PC-9 (cell line): ENCODE measurements around the gene ZBTB6. TPM values are rescaled to one million over a fixed set of nuclear protein-coding genes. Genes with fewer than 3 reads are reported as not detected.

Experiments used
- BruUV-seq: library from RNA; stranded (reverse); fragments of 400-500 nt; replicated peaks from 2 replicates; lab custom pipeline; 2021; lab: Mats Ljungman, UMichigan
- CTCF ChIA-PET: fragments of 300-600 bp; sonication (Branson Sonifier 250); formaldehyde crosslinking; loops from one replicate; lab custom pipeline; 2022; ENCODE audit warnings: antibody characterized with exemption; lab: Charles Lee
- POLR2A ChIA-PET: fragments of 300-600 bp; sonication (Branson Sonifier 250); formaldehyde crosslinking; loops from one replicate; lab custom pipeline; 2022; ENCODE audit warnings: antibody characterized with exemption; ENCODE audit not compliant: unreplicated experiment; lab: Charles Lee
- DNase-seq, 2 experiments: peaks; one replicate each; pipeline versions ENCODE4 v3.0.0 to v3.0.0-alpha.2; 2015 to 2022; ENCODE audit warnings: mixed read lengths in 1 of 2
- H2AFZ ChIP-seq: fragments of 200-600 bp; sonication (generic); 2 replicates; pipeline ENCODE4 v1.8.1; 2017; ENCODE audit warnings: antibody characterized with exemption
- H3F3A ChIP-seq: fragments of 200-600 bp; sonication (generic); 2 replicates; pipeline ENCODE4 v1.8.1; 2017; ENCODE audit warnings: antibody characterized with exemption, mild to moderate bottlenecking, low read depth; ENCODE audit not compliant: insufficient read depth
- H3K27ac ChIP-seq: fragments of 200-600 bp; sonication (generic); 2 replicates; pipeline ENCODE4 v1.6.1; 2016; ENCODE audit warnings: mixed run types
- H3K27me3 ChIP-seq: fragments of 200-600 bp; sonication (generic); 2 replicates; pipeline ENCODE4 v1.6.1; 2016; ENCODE audit warnings: low read depth, mixed run types; ENCODE audit not compliant: insufficient read depth
- H3K36me3 ChIP-seq: fragments of 200-600 bp; sonication (generic); 2 replicates; pipeline ENCODE4 v1.6.1; 2016; ENCODE audit warnings: low read depth, mixed run types
- H3K4me1 ChIP-seq: fragments of 200-600 bp; sonication (generic); replicated peaks from 2 replicates; pipeline ENCODE4 v1.6.1; 2016; ENCODE audit warnings: mixed run types; ENCODE audit not compliant: insufficient read depth
- H3K4me2 ChIP-seq: fragments of 200-600 bp; sonication (generic); 2 replicates; pipeline ENCODE4 v1.6.1; 2017; ENCODE audit warnings: mixed run types
- H3K4me3 ChIP-seq: fragments of 200-600 bp; sonication (generic); 2 replicates; pipeline ENCODE4 v1.6.1; 2016; ENCODE audit warnings: mixed run types
- H3K79me2 ChIP-seq: fragments of 200-600 bp; sonication (generic); 2 replicates; pipeline ENCODE4 v1.6.1; 2017; ENCODE audit warnings: low read depth, mixed run types
- H3K9me2 ChIP-seq: fragments of 200-600 bp; sonication (generic); 2 replicates; pipeline ENCODE4 v1.8.1; 2017; ENCODE audit warnings: mild to moderate bottlenecking; ENCODE audit not compliant: insufficient read depth
- H3K9me3 ChIP-seq: fragments of 200-600 bp; sonication (generic); 2 replicates; pipeline ENCODE4 v1.8.1; 2016; ENCODE audit warnings: low read depth; ENCODE audit not compliant: insufficient read depth
- H4K20me1 ChIP-seq: fragments of 200-600 bp; sonication (generic); 2 replicates; pipeline ENCODE4 v1.8.1; 2017; ENCODE audit not compliant: insufficient read depth
- CTCF ChIP-seq: fragments of 200-600 bp; sonication (generic); conservative IDR thresholded peaks from 2 replicates; pipeline ENCODE4 v1.6.1; 2017; ENCODE audit warnings: mixed run types, antibody characterized with exemption, mild to moderate bottlenecking, moderate library complexity
- EZH2 ChIP-seq: fragments of 200-600 bp; sonication (generic); IDR thresholded peaks from 2 replicates; pipeline ENCODE4 v1.8.0; 2017; ENCODE audit warnings: antibody characterized with exemption, low read depth
- intact Hi-C: fragments of 100-400 bp; cut with micrococcal nuclease; formaldehyde crosslinking; loops from one replicate; pipeline ENCODE4 v1.10.0; 2022; ENCODE audit not compliant: unreplicated experiment
- total RNA-seq: library from RNA; stranded (reverse); gene quantifications from 2 replicates; pipeline ENCODE4 v1.2.3, GENCODE V29; 2021

Gene ZBTB6
- total RNA-seq, 1 experiment from 2014 or later, result 8.7 TPM

DNA sequence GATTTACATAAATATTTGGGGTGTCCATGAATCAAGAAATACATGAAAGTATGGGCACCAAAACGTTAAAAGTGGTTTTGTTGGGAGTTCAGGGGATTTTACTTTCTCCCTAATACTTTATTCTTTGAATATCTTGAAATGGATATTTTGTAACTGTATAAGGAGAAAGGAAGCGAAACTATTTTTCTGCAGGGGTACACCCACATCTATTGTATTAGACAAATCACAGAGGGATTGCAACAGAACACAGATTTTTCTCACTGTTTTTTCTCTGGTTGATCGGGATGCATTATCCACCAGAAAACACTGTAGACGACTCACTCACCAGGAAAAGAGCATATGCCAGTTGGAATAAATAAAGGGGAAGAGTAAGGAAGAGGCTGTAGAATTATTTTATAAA is 26.5 kb upstream of the ZBTB6 start:
- Histone ChIP-seq H3K9me2 (no peaks in the 10 kb centered on the region), H3K4me2 (no peak overlapping the region; the same call in 1 of the 2 replicates), H3K79me2 (peaks cover 46% of the 10 kb centered on the region), H2AFZ (no peak overlapping the region), H3K4me3 (no peak overlapping the region), H3F3A (peaks cover 16% of the 10 kb centered on the region; the same call in 1 of the 2 replicates), H3K4me1 (peaks cover 20% of the 10 kb centered on the region), H4K20me1 (peaks cover 36% of the 10 kb centered on the region), H3K27me3 (no peaks in the 10 kb centered on the region), H3K27ac (peak overlapping the region; percentile 38), H3K9me3 (no peaks in the 10 kb centered on the region), H3K36me3 (no peaks in the 10 kb centered on the region)
- DNase-seq, result no peak
- intact Hi-C loops, result no loop called here
- TF ChIP-seq CTCF (no peak), EZH2 (no peak)
- POLR2A ChIA-PET, result no interaction called here
- BruUV-seq, result no TSS peak
- CTCF ChIA-PET, result no interaction called here

DNA sequence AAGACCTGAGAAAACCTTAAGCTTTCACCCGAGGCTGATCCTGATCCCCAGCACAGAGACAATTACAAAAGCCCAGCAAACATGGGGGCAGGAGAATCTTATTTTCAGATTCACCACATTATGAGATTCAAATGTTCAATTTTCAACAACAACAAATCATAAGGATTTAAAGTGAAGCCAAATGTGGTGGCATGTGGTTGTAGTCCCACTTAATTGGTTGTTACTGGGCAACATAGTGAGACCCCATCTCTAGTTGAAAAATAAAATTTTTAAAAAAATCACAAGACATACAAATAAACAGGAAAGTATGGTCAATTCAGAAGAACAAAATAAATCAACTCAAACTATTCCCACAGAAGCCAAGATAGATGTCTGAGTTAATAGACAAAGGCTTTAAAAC is 23.8 kb upstream of the ZBTB6 start:
- TF ChIP-seq EZH2 (no peak), CTCF (no peak)
- peaks cover 42% of the 10 kb centered on the region for H3K79me2 ChIP-seq
- no TSS peak for BruUV-seq
- no peak overlapping the region for H2AFZ ChIP-seq
- no peaks in the 10 kb centered on the region for H3K27me3 ChIP-seq
- no peaks in the 10 kb centered on the region for H3K9me3 ChIP-seq
- peaks cover 12% of the 10 kb centered on the region for H4K20me1 ChIP-seq
- POLR2A ChIA-PET, result no interaction called here
- no peak overlapping the region for H3K4me2 ChIP-seq
- H3K4me1 ChIP-seq, result peaks cover 18% of the 10 kb centered on the region
- no peaks in the 10 kb centered on the region for H3K36me3 ChIP-seq
- no peaks in the 10 kb centered on the region for H3K9me2 ChIP-seq
- CTCF ChIA-PET, result no interaction called here
- DNase-seq, result no peak
- H3K4me3 ChIP-seq, result no peak overlapping the region
- H3K27ac ChIP-seq, result no peak overlapping the region
- peaks cover 25% of the 10 kb centered on the region; the same call in 1 of the 2 replicates for H3F3A ChIP-seq
- intact Hi-C loops, result no loop called here

DNA sequence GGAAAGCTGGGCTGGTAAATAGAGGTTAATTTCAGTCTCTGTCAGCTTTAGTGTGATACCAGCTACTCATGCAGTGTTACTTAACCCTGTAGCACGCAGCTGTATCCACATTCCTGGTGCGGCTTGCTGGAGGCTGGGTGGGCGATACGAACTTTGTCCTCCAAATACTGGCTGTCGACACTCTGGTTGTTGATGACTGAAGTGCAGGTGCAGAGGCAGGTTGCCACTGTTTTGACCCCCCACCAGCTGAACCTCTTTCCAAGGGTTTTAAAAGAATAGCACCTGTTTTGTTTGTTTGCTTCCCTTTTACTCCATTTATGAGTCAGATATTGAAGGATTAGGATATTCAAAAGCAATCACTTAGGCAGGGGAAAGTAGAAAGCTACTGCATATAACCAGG is 23.3 kb upstream of the ZBTB6 start:
- Histone ChIP-seq H3K36me3 (no peaks in the 10 kb centered on the region), H3K27me3 (no peaks in the 10 kb centered on the region), H3K27ac (no peak overlapping the region), H2AFZ (no peak overlapping the region), H3K4me1 (peaks cover 17% of the 10 kb centered on the region), H3K4me3 (no peak overlapping the region), H3K4me2 (no peak overlapping the region), H3K9me2 (no peaks in the 10 kb centered on the region), H4K20me1 (peaks cover 8% of the 10 kb centered on the region), H3K79me2 (peaks cover 41% of the 10 kb centered on the region), H3K9me3 (no peaks in the 10 kb centered on the region), H3F3A (peaks cover 23% of the 10 kb centered on the region; the same call in 1 of the 2 replicates)
- no peak for DNase-seq
- ChIA-PET CTCF (no interaction called here), POLR2A (no interaction called here)
- intact Hi-C loops, result no loop called here
- TF ChIP-seq EZH2, result no peak
- TF ChIP-seq CTCF, result no peak
- no TSS peak for BruUV-seq
